Ovary (tissue), 3 donors: ENCODE measurements around the gene NOXA1.

Source experiments
- CTCF ChIP-seq, 3 donors: fragments of 450-650 bp in 2 of 3; fragments of 200-600 bp in 1 of 3; IDR thresholded peaks; one replicate each; pipeline versions ENCODE4 v1.5.1 to v1.8.0; 2016 to 2022; ENCODE audit warnings: antibody characterized with exemption in 3 of 3, mild to moderate bottlenecking in 1 of 3
- EP300 ChIP-seq: sonication (generic); formaldehyde crosslinking; IDR thresholded peaks from one replicate; pipeline ENCODE4 v1.6.1; 2017; ENCODE audit warnings: antibody characterized with exemption
- POLR2A ChIP-seq: fragments of 450-650 bp; IDR thresholded peaks from one replicate; pipeline ENCODE4 v1.6.1; 2017; ENCODE audit warnings: antibody characterized with exemption, mild to moderate bottlenecking, moderate library complexity
- donor health status: DM: no; HTN: no; CAD: no.

DNA sequence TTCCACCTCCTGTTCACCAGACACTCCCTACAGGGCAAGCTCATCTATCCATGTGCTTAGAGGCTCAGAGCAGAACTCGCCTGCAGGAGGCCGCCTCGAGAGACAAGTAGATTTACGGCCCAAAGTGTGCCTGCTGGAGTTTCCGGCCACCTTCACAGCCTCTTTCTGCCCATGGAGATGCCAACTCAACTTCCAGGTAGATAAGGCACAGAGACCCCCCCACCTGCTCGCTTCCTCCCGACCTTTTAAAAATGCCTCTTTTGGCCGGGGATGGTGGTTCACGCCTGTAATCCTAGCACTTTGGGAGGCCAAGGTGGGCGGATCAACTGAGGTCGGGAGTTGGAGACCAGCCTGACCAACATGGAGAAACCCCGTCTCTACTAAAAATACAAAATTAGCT lies 46.8 kb upstream of the NOXA1 start:
- TF ChIP-seq EP300 (no peak), CTCF (IDR thresholded peaks at IDR 0.05) (no peak), POLR2A (no peak)
